HEK293 (cell line): ENCODE measurements around the gene PALM3.
"Not testable (repeated sequence)": the region's sequence is repeated elsewhere in the genome, so short reads cannot be mapped to it uniquely, and the experiment has no call there.

ENCODE experiments used
- CTCF ChIA-PET: fragments of 350-600 bp; formaldehyde crosslinking; extraction: SDS; loops from one replicate; lab custom pipeline; 2021; ENCODE audit warnings: antibody characterized with exemption; lab: Yijun Ruan, JAX
- POLR2A ChIA-PET: fragments of 300-600 bp; formaldehyde crosslinking; extraction: SDS; loops from one replicate; lab custom pipeline; 2020; ENCODE audit warnings: antibody characterized with exemption, inconsistent platforms; lab: Yijun Ruan, JAX
- H3K27ac ChIP-seq: fragments of 200-500 bp; sonication (Bioruptor generic); 2 replicates; pipeline ENCODE4 v1.5.1; 2014; ENCODE audit warnings: low read depth, low read length, control low read depth, inconsistent platforms; ENCODE audit errors: extremely low read depth
- H3K36me3 ChIP-seq, 2 experiments: fragments of 200-500 bp in 1 of 2; sonication (Bioruptor generic) in 1 of 2; 1 replicate in 1 of 2; 2 replicates in 1 of 2; pipeline ENCODE4 v1.5.1; 2014 to 2017; ENCODE audit warnings: inconsistent platforms in 2 of 2, low read length in 2 of 2; ENCODE audit not compliant: control insufficient read depth in 2 of 2, insufficient read depth in 1 of 2
- H3K4me1 ChIP-seq: fragments of 200-500 bp; sonication (Bioruptor generic); 2 replicates; pipeline ENCODE4 v1.5.1; 2014; ENCODE audit warnings: mild to moderate bottlenecking, low read length, inconsistent platforms; ENCODE audit not compliant: control insufficient read depth, insufficient read depth
- H3K4me3 ChIP-seq: 2 replicates; pipeline ENCODE4 v1.5.1; 2011; ENCODE audit warnings: low read depth, mild to moderate bottlenecking, control low read depth, low read length, moderate library complexity
- H3K9me3 ChIP-seq: fragments of 200-500 bp; sonication (Bioruptor generic); 2 replicates; pipeline ENCODE4 v1.5.1; 2014; ENCODE audit warnings: low read depth, low read length, inconsistent platforms; ENCODE audit not compliant: control insufficient read depth, insufficient read depth
- SP7 ChIP-seq: fragments of 450-650 bp; formaldehyde crosslinking; IDR thresholded peaks from 2 replicates; pipeline ENCODE4 v1.5.1; 2016; ENCODE audit warnings: missing biosample characterization, missing genetic modification characterization
- ZBTB8A ChIP-seq: fragments of 450-650 bp; formaldehyde crosslinking; IDR thresholded peaks from 2 replicates; pipeline ENCODE4 v1.5.1; 2016; ENCODE audit warnings: missing biosample characterization, missing genetic modification characterization
- ZNF155 ChIP-seq: fragments of 450-650 bp; formaldehyde crosslinking; IDR thresholded peaks from 2 replicates; pipeline ENCODE4 v1.5.1; 2016; ENCODE audit warnings: missing biosample characterization, missing genetic modification characterization
- ZNF768 ChIP-seq: fragments of 450-650 bp; formaldehyde crosslinking; IDR thresholded peaks from 2 replicates; pipeline ENCODE4 v1.5.1; 2018; ENCODE audit warnings: missing biosample characterization, mild to moderate bottlenecking, missing genetic modification characterization
- ZSCAN16 ChIP-seq: fragments of 450-650 bp; formaldehyde crosslinking; IDR thresholded peaks from 2 replicates; pipeline ENCODE4 v1.5.1; 2016; ENCODE audit warnings: missing biosample characterization, missing genetic modification characterization
- TF ChIP-seq, protein P1 (sequence below): fragments of 450-650 bp; formaldehyde crosslinking; IDR thresholded peaks from 2 replicates; pipeline ENCODE4 v1.5.1; 2016; ENCODE audit warnings: missing biosample characterization, missing genetic modification characterization
- TF ChIP-seq, protein P2 (sequence below): fragments of 450-650 bp; formaldehyde crosslinking; IDR thresholded peaks from 2 replicates; pipeline ENCODE4 v1.5.1; 2016; ENCODE audit warnings: missing biosample characterization, missing genetic modification characterization
- TF ChIP-seq, protein P3 (sequence below): fragments of 450-650 bp; IDR thresholded peaks from 2 replicates; pipeline ENCODE4 v1.5.1; 2018; ENCODE audit warnings: missing biosample characterization, missing genetic modification characterization
- TF ChIP-seq, protein P4 (sequence below): fragments of 450-650 bp; formaldehyde crosslinking; IDR thresholded peaks from 2 replicates; pipeline ENCODE4 v1.5.1; 2016; ENCODE audit warnings: missing biosample characterization, missing genetic modification characterization
- TF ChIP-seq, protein P5 (sequence below): fragments of 450-650 bp; formaldehyde crosslinking; IDR thresholded peaks from 2 replicates; pipeline ENCODE4 v1.5.1; 2016; ENCODE audit warnings: missing biosample characterization, missing genetic modification characterization

Gene PALM3

DNA sequence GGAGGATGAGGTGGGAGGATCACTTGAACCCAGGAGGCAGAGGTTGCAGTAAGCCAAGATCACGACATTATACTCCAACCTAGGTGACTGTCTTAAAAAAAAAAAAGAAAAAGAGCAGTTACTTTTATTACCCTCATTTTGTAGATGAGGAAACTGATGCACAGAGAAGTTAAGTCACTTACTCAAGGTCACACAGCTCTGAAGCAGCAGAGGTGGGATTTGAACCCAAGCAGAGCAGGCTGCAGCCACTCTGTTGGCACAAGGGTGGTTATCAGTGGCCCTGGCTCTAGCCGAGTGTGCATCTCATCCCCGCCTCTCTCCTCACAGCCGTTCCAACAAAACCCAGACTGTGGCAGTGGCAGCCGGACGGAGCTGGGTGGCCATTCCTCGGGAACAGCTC is 22.7 kb downstream of the PALM3 start:
- ChIA-PET POLR2A (no interaction called here), CTCF (interaction anchor here (0.7 kb wide), 1 partner anchor 9 kb away, joined by 4 read pairs; no protein-coding TSS in a partner anchor)
- H3K4me1 ChIP-seq, result no peaks in the 10 kb centered on the region
- H3K9me3 ChIP-seq, result no peaks in the 10 kb centered on the region
- TF ChIP-seq ZBTB8A (tag by site-specific recombination) (no peak), ZNF768 (tag by site-specific recombination) (0 out of 2 replicates have a peak, but pooled peaks have one; percentile 50), ZNF155 (tag by site-specific recombination) (no peak)
- TF ChIP-seq, protein P1, sequence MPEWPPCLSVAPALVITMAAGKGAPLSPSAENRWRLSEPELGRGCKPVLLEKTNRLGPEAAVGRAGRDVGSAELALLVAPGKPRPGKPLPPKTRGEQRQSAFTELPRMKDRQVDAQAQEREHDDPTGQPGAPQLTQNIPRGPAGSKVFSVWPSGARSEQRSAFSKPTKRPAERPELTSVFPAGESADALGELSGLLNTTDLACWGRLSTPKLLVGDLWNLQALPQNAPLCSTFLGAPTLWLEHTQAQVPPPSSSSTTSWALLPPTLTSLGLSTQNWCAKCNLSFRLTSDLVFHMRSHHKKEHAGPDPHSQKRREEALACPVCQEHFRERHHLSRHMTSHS, result no peak
- TF ChIP-seq, protein P2, sequence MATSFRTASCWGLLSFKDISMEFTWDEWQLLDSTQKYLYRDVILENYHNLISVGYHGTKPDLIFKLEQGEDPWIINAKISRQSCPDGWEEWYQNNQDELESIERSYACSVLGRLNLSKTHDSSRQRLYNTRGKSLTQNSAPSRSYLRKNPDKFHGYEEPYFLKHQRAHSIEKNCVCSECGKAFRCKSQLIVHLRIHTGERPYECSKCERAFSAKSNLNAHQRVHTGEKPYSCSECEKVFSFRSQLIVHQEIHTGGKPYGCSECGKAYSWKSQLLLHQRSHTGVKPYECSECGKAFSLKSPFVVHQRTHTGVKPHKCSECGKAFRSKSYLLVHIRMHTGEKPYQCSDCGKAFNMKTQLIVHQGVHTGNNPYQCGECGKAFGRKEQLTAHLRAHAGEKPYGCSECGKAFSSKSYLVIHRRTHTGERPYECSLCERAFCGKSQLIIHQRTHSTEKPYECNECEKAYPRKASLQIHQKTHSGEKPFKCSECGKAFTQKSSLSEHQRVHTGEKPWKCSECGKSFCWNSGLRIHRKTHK (tag by site-specific recombination), result no peak
- H3K36me3 ChIP-seq, result no peaks in the 10 kb centered on the region; a peak in 1 of 3 replicates
- no peak overlapping the region for H3K27ac ChIP-seq
- H3K4me3 ChIP-seq, result no peak overlapping the region

DNA sequence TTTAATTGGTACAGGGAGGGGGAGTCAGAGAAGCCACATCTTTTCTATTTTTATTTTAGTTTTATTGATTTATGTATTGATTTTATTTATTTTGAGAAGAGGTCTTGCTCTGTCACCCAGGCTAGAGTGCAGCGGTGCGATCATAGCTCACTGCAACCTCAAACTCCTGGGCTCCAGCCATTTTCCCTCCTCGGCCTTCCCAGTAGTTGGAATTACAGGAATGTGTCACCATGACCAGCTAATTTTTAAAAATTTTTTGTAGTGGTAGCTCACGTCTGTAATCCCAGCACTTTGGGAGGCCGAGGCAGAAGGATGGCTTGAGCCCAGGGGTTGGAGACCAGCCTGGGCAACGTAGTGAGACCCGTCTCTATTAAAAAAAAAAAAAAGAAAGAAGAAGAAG is 26.2 kb downstream of the PALM3 start:
- no peak overlapping the region for H3K4me3 ChIP-seq
- TF ChIP-seq, protein P3, sequence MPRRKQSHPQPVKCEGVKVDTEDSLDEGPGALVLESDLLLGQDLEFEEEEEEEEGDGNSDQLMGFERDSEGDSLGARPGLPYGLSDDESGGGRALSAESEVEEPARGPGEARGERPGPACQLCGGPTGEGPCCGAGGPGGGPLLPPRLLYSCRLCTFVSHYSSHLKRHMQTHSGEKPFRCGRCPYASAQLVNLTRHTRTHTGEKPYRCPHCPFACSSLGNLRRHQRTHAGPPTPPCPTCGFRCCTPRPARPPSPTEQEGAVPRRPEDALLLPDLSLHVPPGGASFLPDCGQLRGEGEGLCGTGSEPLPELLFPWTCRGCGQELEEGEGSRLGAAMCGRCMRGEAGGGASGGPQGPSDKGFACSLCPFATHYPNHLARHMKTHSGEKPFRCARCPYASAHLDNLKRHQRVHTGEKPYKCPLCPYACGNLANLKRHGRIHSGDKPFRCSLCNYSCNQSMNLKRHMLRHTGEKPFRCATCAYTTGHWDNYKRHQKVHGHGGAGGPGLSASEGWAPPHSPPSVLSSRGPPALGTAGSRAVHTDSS, result peak; percentile 41; the same call in 1 of the 2 replicates
- TF ChIP-seq ZSCAN16, result no peak
- ChIA-PET POLR2A (no interaction called here), CTCF (interaction anchor here (1.1 kb wide), 1 partner anchor 24 kb away, joined by 4 read pairs; no protein-coding TSS in a partner anchor)
- no peak overlapping the region for H3K27ac ChIP-seq
- no peaks in the 10 kb centered on the region for H3K9me3 ChIP-seq
- H3K36me3 ChIP-seq, result no peaks in the 10 kb centered on the region; a peak in 1 of 3 replicates
- H3K4me1 ChIP-seq, result no peaks in the 10 kb centered on the region

DNA sequence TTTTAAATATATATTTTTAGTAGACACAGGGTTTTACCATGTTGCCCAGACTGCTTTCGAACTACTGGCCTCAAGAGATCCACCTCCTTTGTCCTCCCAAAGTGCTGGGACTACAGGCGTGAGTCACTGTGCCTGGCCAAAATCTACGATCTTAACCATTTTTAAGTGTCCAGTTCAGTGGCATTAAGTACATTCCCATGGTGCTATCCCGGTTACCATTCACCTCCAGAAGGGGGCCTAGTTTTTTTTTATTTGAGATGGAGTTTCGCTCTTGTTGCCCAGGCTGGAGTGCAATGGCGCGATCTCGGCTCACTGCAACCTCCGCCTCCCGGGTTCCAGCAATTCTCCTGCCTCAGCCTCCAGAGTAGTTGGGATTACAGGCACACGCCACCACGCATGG is 26.7 kb downstream of the PALM3 start:
- H3K9me3 ChIP-seq, H3K36me3 ChIP-seq, H3K4me1 ChIP-seq, POLR2A ChIA-PET, H3K27ac ChIP-seq, H3K4me3 ChIP-seq: not testable (repeated sequence)
- CTCF ChIA-PET, result interaction anchor here (0.6 to 1.1 kb wide), 4 partner anchors 16 to 101 kb away, joined by 3 to 7 read pairs (median 4); partner anchors contain the start of genes ASF1B and MISP3
- TF ChIP-seq, protein P4, sequence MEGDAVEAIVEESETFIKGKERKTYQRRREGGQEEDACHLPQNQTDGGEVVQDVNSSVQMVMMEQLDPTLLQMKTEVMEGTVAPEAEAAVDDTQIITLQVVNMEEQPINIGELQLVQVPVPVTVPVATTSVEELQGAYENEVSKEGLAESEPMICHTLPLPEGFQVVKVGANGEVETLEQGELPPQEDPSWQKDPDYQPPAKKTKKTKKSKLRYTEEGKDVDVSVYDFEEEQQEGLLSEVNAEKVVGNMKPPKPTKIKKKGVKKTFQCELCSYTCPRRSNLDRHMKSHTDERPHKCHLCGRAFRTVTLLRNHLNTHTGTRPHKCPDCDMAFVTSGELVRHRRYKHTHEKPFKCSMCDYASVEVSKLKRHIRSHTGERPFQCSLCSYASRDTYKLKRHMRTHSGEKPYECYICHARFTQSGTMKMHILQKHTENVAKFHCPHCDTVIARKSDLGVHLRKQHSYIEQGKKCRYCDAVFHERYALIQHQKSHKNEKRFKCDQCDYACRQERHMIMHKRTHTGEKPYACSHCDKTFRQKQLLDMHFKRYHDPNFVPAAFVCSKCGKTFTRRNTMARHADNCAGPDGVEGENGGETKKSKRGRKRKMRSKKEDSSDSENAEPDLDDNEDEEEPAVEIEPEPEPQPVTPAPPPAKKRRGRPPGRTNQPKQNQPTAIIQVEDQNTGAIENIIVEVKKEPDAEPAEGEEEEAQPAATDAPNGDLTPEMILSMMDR (tag by site-specific recombination), result peak; percentile 20; the same call in 1 of the 2 replicates

DNA sequence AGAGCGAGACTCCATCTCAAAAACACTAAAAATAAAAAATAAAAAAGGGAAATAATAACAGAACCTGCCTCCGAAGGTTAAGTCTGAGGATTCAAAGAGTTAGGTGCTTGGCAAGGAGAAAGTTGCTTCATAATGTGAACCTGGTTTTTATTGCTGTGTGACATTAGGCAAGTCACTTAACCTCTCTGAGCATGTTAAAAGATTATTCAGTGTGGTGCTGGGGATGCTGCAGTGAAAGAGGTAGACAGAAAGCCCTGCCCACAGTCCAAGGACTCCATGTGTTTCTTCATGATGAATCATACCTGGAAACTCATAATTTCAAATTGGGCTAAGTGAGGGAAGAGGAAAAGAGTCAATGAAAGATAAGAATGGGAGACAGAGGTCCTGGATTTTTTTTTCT is 27.9 kb downstream of the PALM3 start:
- Histone ChIP-seq H3K9me3 (no peaks in the 10 kb centered on the region), H3K27ac (no peak overlapping the region), H3K4me1 (no peaks in the 10 kb centered on the region), H3K36me3 (no peaks in the 10 kb centered on the region; a peak in 1 of 3 replicates), H3K4me3 (no peak overlapping the region)
- ChIA-PET POLR2A (interaction anchor here (0.6 kb wide), 1 partner anchor 13 kb away, joined by 3 read pairs; no protein-coding TSS in a partner anchor), CTCF (interaction anchor here (0.6 to 0.7 kb wide), 3 partner anchors 13 to 570 kb away, joined by 3 to 4 read pairs (median 3); no protein-coding TSS in a partner anchor)
- TF ChIP-seq ZNF768 (tag by site-specific recombination), result peak; percentile 96
- no peak for TF ChIP-seq SP7 (tag by site-specific recombination)
- TF ChIP-seq, protein P5, sequence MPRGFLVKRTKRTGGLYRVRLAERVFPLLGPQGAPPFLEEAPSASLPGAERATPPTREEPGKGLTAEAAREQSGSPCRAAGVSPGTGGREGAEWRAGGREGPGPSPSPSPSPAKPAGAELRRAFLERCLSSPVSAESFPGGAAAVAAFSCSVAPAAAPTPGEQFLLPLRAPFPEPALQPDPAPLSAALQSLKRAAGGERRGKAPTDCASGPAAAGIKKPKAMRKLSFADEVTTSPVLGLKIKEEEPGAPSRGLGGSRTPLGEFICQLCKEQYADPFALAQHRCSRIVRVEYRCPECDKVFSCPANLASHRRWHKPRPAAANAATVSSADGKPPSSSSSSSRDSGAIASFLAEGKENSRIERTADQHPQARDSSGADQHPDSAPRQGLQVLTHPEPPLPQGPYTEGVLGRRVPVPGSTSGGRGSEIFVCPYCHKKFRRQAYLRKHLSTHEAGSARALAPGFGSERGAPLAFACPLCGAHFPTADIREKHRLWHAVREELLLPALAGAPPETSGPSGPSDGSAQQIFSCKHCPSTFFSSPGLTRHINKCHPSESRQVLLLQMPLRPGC (tag by site-specific recombination), result no peak
